Measurements from ENCODE around the gene ZNF335.
"Not testable (repeated sequence)": the region's sequence is repeated elsewhere in the genome, so short reads cannot be mapped to it uniquely, and the experiment has no call there.

ZNF335 gene

DNA sequence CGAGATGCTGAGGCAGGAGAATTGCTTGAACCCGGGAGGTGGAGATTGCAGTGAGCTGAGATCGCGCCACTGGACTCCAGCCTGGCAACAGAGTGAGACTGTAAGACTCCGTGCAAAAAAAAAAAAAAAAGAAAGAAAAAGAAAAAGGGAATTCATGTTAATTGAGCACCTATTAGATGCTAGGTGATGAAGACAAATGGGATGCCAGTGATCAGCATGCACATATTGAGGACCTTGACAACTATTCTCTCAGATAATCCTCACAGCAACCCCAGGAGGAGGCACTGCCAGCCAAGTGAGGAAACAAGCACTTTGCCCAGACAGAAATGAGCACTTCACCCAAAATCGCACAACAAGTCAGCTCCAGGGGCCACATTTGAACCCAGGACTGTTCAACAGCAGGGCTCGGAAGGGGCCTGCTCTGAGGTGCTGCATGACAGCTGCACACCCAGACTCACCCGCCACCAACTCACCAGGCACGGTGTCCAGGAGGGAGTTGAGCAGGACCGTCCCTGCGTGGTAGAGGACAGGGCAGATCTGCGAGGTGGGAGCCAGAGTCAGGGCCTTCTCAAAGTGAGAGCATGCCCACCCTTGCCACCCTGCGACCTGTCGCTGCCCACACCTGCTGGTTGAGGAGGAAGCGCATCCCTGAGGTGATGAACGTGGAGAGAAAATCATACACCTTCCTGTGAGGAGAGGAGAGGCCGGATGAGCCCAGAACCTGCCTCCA, 64.6 kb downstream of the ZNF335 start:
- no peak for DNase-seq (ENCODE audit: low read depth)
- no peak overlapping the region for H3K4me3 ChIP-seq (ENCODE audit: low read depth, low read length)
- TF ChIP-seq, protein P1, sequence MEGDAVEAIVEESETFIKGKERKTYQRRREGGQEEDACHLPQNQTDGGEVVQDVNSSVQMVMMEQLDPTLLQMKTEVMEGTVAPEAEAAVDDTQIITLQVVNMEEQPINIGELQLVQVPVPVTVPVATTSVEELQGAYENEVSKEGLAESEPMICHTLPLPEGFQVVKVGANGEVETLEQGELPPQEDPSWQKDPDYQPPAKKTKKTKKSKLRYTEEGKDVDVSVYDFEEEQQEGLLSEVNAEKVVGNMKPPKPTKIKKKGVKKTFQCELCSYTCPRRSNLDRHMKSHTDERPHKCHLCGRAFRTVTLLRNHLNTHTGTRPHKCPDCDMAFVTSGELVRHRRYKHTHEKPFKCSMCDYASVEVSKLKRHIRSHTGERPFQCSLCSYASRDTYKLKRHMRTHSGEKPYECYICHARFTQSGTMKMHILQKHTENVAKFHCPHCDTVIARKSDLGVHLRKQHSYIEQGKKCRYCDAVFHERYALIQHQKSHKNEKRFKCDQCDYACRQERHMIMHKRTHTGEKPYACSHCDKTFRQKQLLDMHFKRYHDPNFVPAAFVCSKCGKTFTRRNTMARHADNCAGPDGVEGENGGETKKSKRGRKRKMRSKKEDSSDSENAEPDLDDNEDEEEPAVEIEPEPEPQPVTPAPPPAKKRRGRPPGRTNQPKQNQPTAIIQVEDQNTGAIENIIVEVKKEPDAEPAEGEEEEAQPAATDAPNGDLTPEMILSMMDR (IDR thresholded peaks at IDR 0.05; ENCODE audit: low read depth, low read length, missing control alignments), result no peak

DNA sequence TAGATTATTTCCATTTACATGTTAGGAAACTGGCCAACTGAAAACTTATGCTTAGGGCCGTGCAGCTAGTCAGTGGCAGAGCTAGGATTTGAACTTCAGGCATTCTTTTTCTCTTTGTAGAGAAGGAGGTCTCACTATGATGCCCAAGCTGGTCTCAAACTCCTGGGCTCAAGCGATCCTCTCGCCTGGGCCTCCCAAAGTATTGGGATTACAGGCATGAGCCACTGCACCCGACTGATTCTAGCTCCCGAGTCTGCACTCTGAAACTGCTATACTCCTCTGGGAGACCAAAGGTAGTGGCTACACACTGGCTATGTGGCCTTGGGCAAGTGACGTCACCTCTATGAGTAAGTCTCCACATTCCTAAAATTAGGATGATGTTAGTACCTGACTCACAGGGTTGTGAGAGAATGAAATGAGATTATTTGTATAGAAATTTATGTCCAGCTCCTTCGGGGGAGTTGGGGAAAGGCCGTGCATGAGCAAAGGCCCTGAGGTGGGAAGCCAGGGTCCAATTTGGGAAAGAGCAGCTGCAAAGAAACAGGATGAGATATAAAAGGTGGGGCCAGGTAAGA, 66.4 kb downstream of the ZNF335 start:
- no peak overlapping the region for H3K4me3 ChIP-seq (ENCODE audit: low read depth, low read length)
- TF ChIP-seq, protein P1 (IDR thresholded peaks at IDR 0.05; ENCODE audit: low read depth, low read length, missing control alignments), result no peak
- DNase-seq (ENCODE audit: low read depth), result no peak

DNA sequence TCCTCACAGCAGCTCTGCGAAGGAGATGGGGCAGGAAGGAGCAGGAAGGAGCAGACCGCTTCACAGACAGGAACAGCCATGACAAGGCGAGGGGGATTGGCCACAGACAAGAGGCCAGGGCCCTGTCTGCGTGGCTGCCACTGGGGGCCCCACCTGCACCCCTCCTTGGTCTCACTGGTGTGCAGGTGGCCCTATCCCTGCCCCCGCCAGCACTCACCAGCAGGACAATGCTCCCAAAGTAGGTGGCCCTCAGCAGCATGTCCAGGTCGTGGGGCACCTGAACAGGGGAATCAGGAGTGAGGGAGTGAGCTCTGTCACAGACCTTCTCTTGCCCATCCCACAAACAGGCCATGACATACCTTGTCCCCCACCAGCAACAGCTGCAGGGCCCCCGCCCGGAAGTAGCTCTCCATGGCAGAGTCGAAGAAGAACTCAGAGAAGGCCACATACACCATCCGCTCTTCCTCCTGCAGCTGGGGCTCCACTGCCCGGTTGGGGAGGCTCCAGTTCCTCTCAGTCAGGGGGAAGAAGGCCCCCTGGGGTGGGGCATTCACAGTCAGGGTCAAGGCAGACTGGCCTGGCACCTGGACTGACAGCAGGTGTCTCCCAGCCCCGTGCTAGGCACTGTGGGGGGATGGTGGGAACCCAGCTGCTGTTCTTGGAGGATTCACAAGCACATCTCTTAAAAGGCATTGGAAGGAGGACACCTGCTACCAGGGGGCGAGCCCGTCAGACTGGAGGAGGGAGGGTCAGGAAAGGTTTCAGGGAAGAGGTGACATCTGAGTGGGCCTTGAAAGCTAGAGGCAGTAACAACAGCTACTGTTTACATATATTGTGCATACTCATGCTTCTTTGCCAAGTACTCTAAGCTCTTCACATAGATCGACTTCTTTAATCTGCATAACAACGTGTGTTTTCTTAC, 67.2 kb downstream of the ZNF335 start:
- H3K4me3 ChIP-seq (ENCODE audit: low read depth, low read length), result no peak overlapping the region
- DNase-seq (ENCODE audit: low read depth), result no peak
- TF ChIP-seq, protein P1 (IDR thresholded peaks at IDR 0.05; ENCODE audit: low read depth, low read length, missing control alignments), result no peak

DNA sequence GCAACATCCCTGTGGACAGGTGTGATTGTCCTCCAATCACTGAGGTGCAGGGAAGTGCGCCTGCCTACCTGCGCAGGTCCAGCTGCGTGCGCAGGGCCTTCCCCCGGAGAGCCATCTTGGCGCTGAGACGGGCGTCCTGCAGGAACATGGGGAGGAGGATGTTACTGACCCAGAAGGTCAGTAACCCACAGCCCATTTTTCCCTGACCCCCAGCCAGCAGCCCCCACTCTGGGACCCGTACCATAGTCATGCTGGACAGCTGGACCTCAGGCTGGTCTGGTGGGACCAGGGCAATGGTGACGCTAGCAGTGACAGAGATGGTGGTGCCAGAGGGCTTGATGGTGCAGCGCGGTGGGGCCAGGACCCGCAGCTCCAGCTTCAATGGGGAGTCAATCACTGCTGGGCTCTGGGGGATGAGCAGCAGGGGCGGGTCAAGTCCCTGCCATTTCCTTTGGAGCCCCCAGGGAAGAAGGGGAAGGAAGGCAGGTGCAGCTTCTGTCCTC, 69.8 kb downstream of the ZNF335 start:
- H3K4me3 ChIP-seq (ENCODE audit: low read depth, low read length), result no peak overlapping the region
- TF ChIP-seq, protein P1 (IDR thresholded peaks at IDR 0.05; ENCODE audit: low read depth, low read length, missing control alignments), result no peak
- DNase-seq (ENCODE audit: low read depth), result no peak

DNA sequence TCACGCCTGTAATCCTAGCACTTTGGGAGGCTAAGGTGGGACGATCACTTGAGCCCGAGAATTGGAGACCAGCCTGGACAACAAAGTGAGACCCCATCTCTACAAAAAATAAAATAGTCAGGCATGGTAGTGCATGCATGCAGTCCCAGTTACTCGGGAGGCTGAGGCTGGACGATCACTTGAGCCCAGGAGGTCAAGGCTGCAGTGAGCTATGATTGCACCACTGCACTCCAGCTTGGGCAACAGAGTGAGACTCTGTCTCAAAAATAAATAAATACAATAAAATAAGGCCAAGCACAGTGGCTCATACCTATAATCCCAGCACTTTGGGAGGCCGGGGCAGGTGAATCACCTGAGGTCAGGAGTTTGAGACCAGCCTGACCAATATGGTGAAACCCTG, 70.7 kb downstream of the ZNF335 start:
- DNase-seq (ENCODE audit: low read depth); H3K4me3 ChIP-seq (ENCODE audit: low read depth, low read length): not testable (repeated sequence)

DNA sequence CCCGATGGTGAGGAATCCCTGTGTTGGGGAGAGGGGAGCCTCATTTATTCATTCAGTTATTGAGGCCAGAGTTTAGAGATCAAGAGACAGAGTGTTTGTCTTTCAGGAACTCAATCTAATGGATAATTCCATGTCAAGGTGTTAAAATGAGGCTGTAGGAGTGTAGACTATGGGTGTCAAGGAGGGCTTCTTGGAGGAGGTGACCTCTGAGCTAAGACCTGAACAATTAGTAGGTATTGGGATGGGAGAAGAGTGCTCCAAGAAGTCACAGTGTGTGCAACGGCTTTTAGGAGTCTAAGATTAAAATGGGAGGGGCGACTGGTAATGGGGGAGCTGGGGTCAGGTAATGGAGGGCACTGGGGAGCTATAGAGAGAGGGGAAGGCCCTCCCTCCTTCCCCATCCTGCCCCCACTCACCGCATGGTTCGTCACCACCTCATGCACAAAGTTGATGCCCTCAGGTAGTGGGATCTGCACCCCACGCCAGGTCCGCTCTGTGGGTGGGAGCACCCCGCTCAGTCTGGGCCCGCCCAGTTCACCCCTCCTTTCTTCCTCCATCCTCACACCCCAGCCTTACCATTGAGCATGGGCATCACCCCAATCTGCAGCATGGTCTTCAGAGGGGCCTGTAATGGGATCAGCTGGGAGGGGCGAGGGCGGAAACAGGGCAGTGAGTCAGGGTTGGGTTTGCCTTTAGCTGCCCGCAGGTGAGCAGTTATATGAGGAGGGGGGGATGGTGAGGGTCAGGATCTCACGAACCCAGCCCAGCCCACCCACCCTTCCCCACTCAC, 72.8 kb downstream of the ZNF335 start:
- TF ChIP-seq, protein P1 (IDR thresholded peaks at IDR 0.05; ENCODE audit: low read depth, low read length, missing control alignments), result no peak
- no peak for DNase-seq (ENCODE audit: low read depth)
- no peak overlapping the region for H3K4me3 ChIP-seq (ENCODE audit: low read depth, low read length)

Data from GM12864 (cell line).